Endothelial cell of umbilical vein (primary cell): ENCODE results near the gene STK17B. TPM values are rescaled to one million over a fixed set of nuclear protein-coding genes. Genes with fewer than 3 reads are reported as not detected.

ENCODE experiments used
- BruUV-seq: library from RNA; stranded (reverse); fragments of 400-500 nt; replicated peaks from 2 replicates; lab custom pipeline; 2021; lab: Mats Ljungman, UMichigan
- CTCF ChIA-PET: fragments of 300-600, 350-600 bp; sonication (Branson Sonifier 250); formaldehyde crosslinking; loops from one replicate; lab custom pipeline; 2021; ENCODE audit warnings: antibody characterized with exemption, inconsistent platforms; lab: Charles Lee
- POLR2A ChIA-PET: fragments of 300-600, 350-600 bp; sonication (Branson Sonifier 250); formaldehyde crosslinking; loops from one replicate; lab custom pipeline; 2021; ENCODE audit warnings: antibody characterized with exemption, inconsistent platforms; lab: Charles Lee
- DNase-seq: peaks from one replicate; pipeline ENCODE4 v3.0.0-alpha.2; 2011; ENCODE audit warnings: low read depth, low spot score
- FAIRE-seq: peaks from 2 replicates; lab custom pipeline; 2011; peaks lifted over from hg19 to GRCh38; lab: Jason Lieb, UNC
- H2AFZ ChIP-seq: 2 replicates; pipeline ENCODE4 v1.6.0; 2012; ENCODE audit warnings: low read depth, low read length, control low read depth, inconsistent platforms
- H3K27ac ChIP-seq: 2 replicates; pipeline ENCODE4 v1.5.1; 2011; ENCODE audit warnings: low read depth, mild to moderate bottlenecking, control low read depth, low read length, moderate library complexity; ENCODE audit not compliant: insufficient read depth
- H3K27me3 ChIP-seq, 2 experiments: 2 replicates each; pipeline versions ENCODE4 v1.6.0 to v1.6.1; 2011; ENCODE audit warnings: low read length in 2 of 2, mixed read lengths in 1 of 2; ENCODE audit not compliant: control insufficient read depth in 2 of 2, insufficient read depth in 2 of 2
- H3K36me3 ChIP-seq, 2 experiments: 2 replicates in 1 of 2; 3 replicates in 1 of 2; pipeline ENCODE4 v1.5.1; 2011; ENCODE audit warnings: low read length in 2 of 2, mild to moderate bottlenecking in 1 of 2, moderate library complexity in 1 of 2; ENCODE audit not compliant: control insufficient read depth in 2 of 2, insufficient read depth in 2 of 2; ENCODE audit errors: extremely low read depth in 1 of 2
- H3K4me1 ChIP-seq: 3 replicates; pipeline ENCODE4 v1.5.1; 2011; ENCODE audit warnings: mild to moderate bottlenecking, low read length; ENCODE audit not compliant: control insufficient read depth, insufficient read depth; ENCODE audit errors: extremely low read depth
- H3K4me2 ChIP-seq: 2 replicates; pipeline ENCODE4 v1.6.1; 2011; ENCODE audit warnings: low read length, control low read depth, mixed read lengths; ENCODE audit not compliant: insufficient read depth
- H3K4me3 ChIP-seq, 3 experiments: fragments of 200-600 bp in 1 of 3; sonication (generic), shearing (Covaris generic) in 1 of 3; replicated peaks in 1 of 3; 2 replicates each; pipeline ENCODE4 v1.5.1; 2011 to 2016; ENCODE audit warnings: control low read depth in 3 of 3, low read length in 3 of 3, mild to moderate bottlenecking in 2 of 3, inconsistent platforms in 1 of 3, low read depth in 1 of 3, moderate library complexity in 1 of 3; ENCODE audit not compliant: insufficient read depth in 1 of 3
- H3K79me2 ChIP-seq: 2 replicates; pipeline ENCODE4 v1.6.0; 2012; ENCODE audit warnings: low read length, inconsistent platforms; ENCODE audit not compliant: control insufficient read depth, insufficient read depth
- H3K9ac ChIP-seq: replicated peaks from 2 replicates; pipeline ENCODE3; 2011; ENCODE audit warnings: low read length, control low read depth; ENCODE audit not compliant: insufficient read depth; ENCODE audit errors: extremely low read depth
- H3K9me1 ChIP-seq: replicated peaks from 3 replicates; pipeline ENCODE4 v1.6.0; 2011; ENCODE audit warnings: mild to moderate bottlenecking, low read length; ENCODE audit not compliant: control insufficient read depth, insufficient read depth; ENCODE audit errors: extremely low read depth
- H3K9me3 ChIP-seq: replicated peaks from 2 replicates; pipeline ENCODE4 v1.5.1; 2012; ENCODE audit warnings: low read length, inconsistent platforms; ENCODE audit not compliant: control insufficient read depth, insufficient read depth
- H4K20me1 ChIP-seq: replicated peaks from 2 replicates; pipeline ENCODE3; 2011; ENCODE audit warnings: mild to moderate bottlenecking, low read length; ENCODE audit not compliant: control insufficient read depth, insufficient read depth; ENCODE audit errors: extremely low read depth
- CTCF ChIP-seq, 2 donors: IDR thresholded peaks; 1 replicate in 1 of 2; 2 replicates in 1 of 2; pipeline ENCODE4 v1.5.1; 2011; ENCODE audit warnings: low read length in 2 of 2, mild to moderate bottlenecking in 2 of 2, moderate library complexity in 2 of 2, control low read depth in 1 of 2, inconsistent platforms in 1 of 2, low read depth in 1 of 2; ENCODE audit not compliant: insufficient read depth in 1 of 2; ENCODE audit errors: extremely low read depth in 1 of 2
- EZH2 ChIP-seq: IDR thresholded peaks from 2 replicates; pipeline ENCODE4 v1.6.1; 2012; ENCODE audit warnings: borderline replicate concordance, low read depth, mild to moderate bottlenecking, moderate library complexity, low read length, inconsistent platforms; ENCODE audit not compliant: severe bottlenecking
- FOS ChIP-seq: IDR thresholded peaks from 2 replicates; pipeline ENCODE4 v1.6.1; 2011; ENCODE audit warnings: mild to moderate bottlenecking, low read length, moderate library complexity, borderline replicate concordance; ENCODE audit not compliant: insufficient read depth
- GATA2 ChIP-seq: IDR thresholded peaks from 2 replicates; pipeline ENCODE4 v1.7.0; 2011; ENCODE audit warnings: low read depth, mild to moderate bottlenecking, moderate library complexity, mixed read lengths, low read length; ENCODE audit not compliant: insufficient read length, insufficient read depth
- JUN ChIP-seq: IDR thresholded peaks from 2 replicates; pipeline ENCODE4 v1.6.1; 2011; ENCODE audit warnings: borderline replicate concordance, low read depth; ENCODE audit not compliant: insufficient read length, insufficient read depth
- MAX ChIP-seq: IDR thresholded peaks from 2 replicates; pipeline ENCODE4 v1.6.1; 2011; ENCODE audit not compliant: insufficient read depth, insufficient read length
- MYC ChIP-seq: IDR thresholded peaks from one replicate; pipeline ENCODE4 v1.6.1; 2011; ENCODE audit warnings: mild to moderate bottlenecking, low read depth, low read length
- POLR2A ChIP-seq: IDR thresholded peaks from 2 replicates; pipeline ENCODE4 v1.6.1; 2012; ENCODE audit warnings: low read depth, mild to moderate bottlenecking, control low read depth, low read length
- POLR2AphosphoS5 ChIP-seq: IDR thresholded peaks from 2 replicates; pipeline ENCODE4 v1.6.1; 2012; ENCODE audit warnings: low read depth, mild to moderate bottlenecking, control low read depth, low read length, moderate library complexity; ENCODE audit not compliant: insufficient read depth
- dilution Hi-C: fragments of 300-500 bp; cut with MboI; formaldehyde crosslinking; loops from one replicate; pipeline ENCODE4 v1.15.0; 2019; ENCODE audit warnings: low sequenced_read_pairs; ENCODE audit not compliant: extremely low pct_ligation_motif_present
- intact Hi-C: fragments of 100-400 bp; cut with micrococcal nuclease; formaldehyde crosslinking; loops from one replicate; pipeline ENCODE4 v1.10.0; 2022
- polyA plus RNA-seq, 4 experiments: library from polyadenylated mRNA; depleted of rRNA in 3 of 4; stranded (reverse) in 3 of 4; unstranded in 1 of 4; fragments of >200 nt; gene quantifications; 2 replicates each; pipeline versions ENCODE4 v1.2.1 to v1.2.3, GENCODE V29; 2011 to 2012; ENCODE audit warnings: missing spikeins in 1 of 4
- total RNA-seq: library from RNA; stranded (reverse); gene quantifications from 2 replicates; pipeline ENCODE4 v1.2.3, GENCODE V29; 2021

Gene STK17B
- total and polyA plus RNA-seq, 2 donors (not counting 3 experiments of a cell fraction or from before 2014, with no cell fraction given): 2.5 to 16.6 TPM

- DNase-seq (peak; percentile 55), FAIRE-seq (no peak)
- Histone ChIP-seq H4K20me1 (no peaks in the 10 kb centered on the region), H3K9ac (no peak overlapping the region), H3K4me1 (peaks cover 42% of the 10 kb centered on the region), H3K4me3 (peak overlapping the region in 1 of 3 experiments; percentile 27), H3K4me2 (peak overlapping the region; percentile 97), H3K36me3 (no peaks in the 10 kb centered on the region), H3K27ac (peak overlapping the region; percentile 50), H3K9me3 (no peaks in the 10 kb centered on the region), H3K79me2 (peaks cover 77% of the 10 kb centered on the region), H2AFZ (peak overlapping the region; percentile 26), H3K27me3 (peaks cover 2 to 14% of the 10 kb centered on the region in 2 experiments), H3K9me1 (no peaks in the 10 kb centered on the region)
- ChIA-PET POLR2A (no interaction called here), CTCF (interaction anchor here (1.2 to 2.9 kb wide), 4 partner anchors 24 to 108 kb away, joined by 3 to 21 read pairs (median 7); partner anchors contain the start of gene DNAH7)
- BruUV-seq: no TSS peak
- TF ChIP-seq CTCF (IDR thresholded peaks at IDR 0.05; ENCODE audit: extremely low read depth in 1 of 2, insufficient read depth in 1 of 2, low read depth in 1 of 2, low read length in 2 of 2) (no peak), GATA2 (no peak), JUN (no peak), MAX (no peak), FOS (no peak), POLR2AphosphoS5 (no peak), EZH2 (no peak), POLR2A (no peak), MYC (no peak)
- intact Hi-C loops (no loop called here), dilution Hi-C loops (no loop called here)
Observed at GRCh38 chr2:196168181-196168580, 3.2 kb downstream of the STK17B start.
